HepG2 (cell line): ENCODE data around the gene DIAPH3. TPM values are rescaled to one million over a fixed set of nuclear protein-coding genes. Genes with fewer than 3 reads are reported as not detected.

Experiments used
- ATAC-seq: fragments of 200-7000 bp; cut with Tn5 transposase; 3 replicates; pipeline ENCODE4 v1.9.1; 2020; ENCODE audit warnings: mild to moderate bottlenecking, moderate library complexity
- BruUV-seq: library from RNA; stranded (reverse); fragments of 400-500 nt; replicated peaks from 2 replicates; lab custom pipeline; 2021; lab: Mats Ljungman, UMichigan
- CTCF ChIA-PET: fragments of 300-600 bp; formaldehyde crosslinking; extraction: SDS; loops from one replicate; lab custom pipeline; 2021; ENCODE audit warnings: low total read pairs, inconsistent platforms, low intra/inter-chr PET ratio; lab: Yijun Ruan, JAX
- POLR2A ChIA-PET: fragments of 350-600 bp; sonication (Branson Sonifier 250); formaldehyde crosslinking; loops from one replicate; lab custom pipeline; 2020; ENCODE audit warnings: antibody characterized with exemption, inconsistent platforms; lab: Yijun Ruan, JAX
- DNase-seq: peaks from one replicate; pipeline ENCODE4 v3.0.0-alpha.2; 2015; ENCODE audit warnings: low spot score
- FAIRE-seq: peaks from 3 replicates; lab custom pipeline; 2011; peaks lifted over from hg19 to GRCh38; lab: Jason Lieb, UNC
- H2AFZ ChIP-seq: one replicate; pipeline ENCODE4 v1.6.1; 2011; ENCODE audit warnings: low read length, inconsistent platforms
- H3K27ac ChIP-seq: fragments of 300-600 bp; 3 replicates; pipeline ENCODE4 v1.8.0; 2011; ENCODE audit warnings: mixed run types, mild to moderate bottlenecking, mixed read lengths, low read length, inconsistent platforms; ENCODE audit not compliant: insufficient read depth; ENCODE audit errors: extremely low read length
- H3K27me3 ChIP-seq, 2 experiments: fragments of 200-600 bp in 1 of 2; 2 replicates in 1 of 2; 3 replicates in 1 of 2; pipeline versions ENCODE4 v1.6.0 to v1.8.0; 2011; ENCODE audit warnings: low read length in 2 of 2, mild to moderate bottlenecking in 2 of 2, moderate library complexity in 2 of 2, inconsistent platforms in 1 of 2; ENCODE audit not compliant: insufficient read depth in 2 of 2, control insufficient read depth in 1 of 2
- H3K36me3 ChIP-seq, 2 experiments: fragments of 200-600 bp in 1 of 2; replicated peaks in 1 of 2; 2 replicates in 1 of 2; 3 replicates in 1 of 2; pipeline versions ENCODE4 v1.5.1 to v1.8.0; 2011; ENCODE audit warnings: low read length in 2 of 2, inconsistent platforms in 1 of 2; ENCODE audit not compliant: insufficient read depth in 2 of 2, control insufficient read depth in 1 of 2
- H3K4me1 ChIP-seq: 2 replicates; pipeline ENCODE4 v1.5.1; 2012; ENCODE audit warnings: low read length, inconsistent platforms; ENCODE audit not compliant: insufficient read depth
- H3K4me2 ChIP-seq: 2 replicates; pipeline ENCODE4 v1.6.0; 2011; ENCODE audit warnings: low read depth, low read length, inconsistent platforms
- H3K4me3 ChIP-seq, 3 experiments: fragments of 200-600 bp in 1 of 3; sonication (generic), shearing (Covaris generic) in 1 of 3; replicated peaks in 1 of 3; 2 replicates each; pipeline ENCODE4 v1.5.1; 2011 to 2016; ENCODE audit warnings: low read length in 3 of 3, inconsistent platforms in 2 of 3, low read depth in 2 of 3, mild to moderate bottlenecking in 2 of 3, control low read depth in 1 of 3, mixed read lengths in 1 of 3; ENCODE audit not compliant: insufficient read depth in 1 of 3
- H3K79me2 ChIP-seq: one replicate; pipeline ENCODE4 v1.6.1; 2011; ENCODE audit warnings: low read length, inconsistent platforms; ENCODE audit not compliant: insufficient read depth
- H3K9ac ChIP-seq: 2 replicates; pipeline ENCODE4 v1.6.0; 2011; ENCODE audit warnings: mild to moderate bottlenecking, low read depth, low read length, inconsistent platforms; ENCODE audit not compliant: insufficient read depth
- H3K9me3 ChIP-seq: 2 replicates; pipeline ENCODE4 v1.5.1; 2012; ENCODE audit warnings: mild to moderate bottlenecking, low read length
- H4K20me1 ChIP-seq: 2 replicates; pipeline ENCODE4 v1.6.0; 2011; ENCODE audit warnings: inconsistent platforms, mild to moderate bottlenecking, low read length, moderate library complexity; ENCODE audit not compliant: insufficient read depth
- CC2D1A ChIP-seq: sonication (generic); formaldehyde crosslinking; IDR thresholded peaks from 2 replicates; pipeline ENCODE4 v1.8.1; 2023; ENCODE audit warnings: mild to moderate bottlenecking, missing genetic modification reagents
- ETS1 ChIP-seq: sonication (generic); formaldehyde crosslinking; IDR thresholded peaks from 2 replicates; pipeline ENCODE4 v1.4.0; 2020; ENCODE audit warnings: missing genetic modification reagents
- HNF1A ChIP-seq, 2 experiments: sonication (generic) in 1 of 2; formaldehyde crosslinking in 1 of 2; IDR thresholded peaks; 2 replicates each; pipeline versions ENCODE4 v1.4.0 to v1.6.1; 2016 to 2020; ENCODE audit warnings: borderline replicate concordance in 1 of 2, low read depth in 1 of 2, mild to moderate bottlenecking in 1 of 2, missing genetic modification reagents in 1 of 2
- HOXA5 ChIP-seq: sonication (generic); formaldehyde crosslinking; IDR thresholded peaks from 2 replicates; pipeline ENCODE4 v1.4.0; 2020; ENCODE audit warnings: missing genetic modification reagents
- RELA ChIP-seq: sonication (generic); formaldehyde crosslinking; IDR thresholded peaks from 2 replicates; pipeline ENCODE4 v1.4.0; 2020; ENCODE audit warnings: missing genetic modification reagents
- SRF ChIP-seq: IDR thresholded peaks from 2 replicates; pipeline ENCODE4 v1.6.1; 2011; ENCODE audit warnings: mild to moderate bottlenecking, low read depth, low read length, moderate library complexity
- SSRP1 ChIP-seq: IDR thresholded peaks from 2 replicates; pipeline ENCODE4 v1.6.1; 2016; ENCODE audit warnings: control low read depth
- SUZ12 ChIP-seq: fragments of 150-350 bp; IDR thresholded peaks from 2 replicates; pipeline ENCODE4 v1.6.1; 2014; ENCODE audit warnings: low read depth, low read length
- ZNF101 ChIP-seq: sonication (generic); formaldehyde crosslinking; IDR thresholded peaks from 2 replicates; pipeline ENCODE4 v1.4.0; 2020; ENCODE audit warnings: mild to moderate bottlenecking, low read depth, missing genetic modification reagents, borderline replicate concordance
- ZNF121 ChIP-seq: sonication (generic); formaldehyde crosslinking; IDR thresholded peaks from 2 replicates; pipeline ENCODE4 v1.5.0; 2020; ENCODE audit warnings: mild to moderate bottlenecking, missing genetic modification reagents
- ZNF354B ChIP-seq: sonication (generic); formaldehyde crosslinking; IDR thresholded peaks from 2 replicates; pipeline ENCODE4 v1.8.0; 2022; ENCODE audit warnings: mild to moderate bottlenecking, missing genetic modification reagents
- ZNF720 ChIP-seq: sonication (generic); formaldehyde crosslinking; IDR thresholded peaks from 2 replicates; pipeline ENCODE4 v1.4.0; 2020; ENCODE audit warnings: missing genetic modification reagents
- ZNF747 ChIP-seq: sonication (generic); formaldehyde crosslinking; IDR thresholded peaks from 2 replicates; pipeline ENCODE4 v1.8.1; 2023; ENCODE audit warnings: missing genetic modification reagents, mild to moderate bottlenecking, borderline replicate concordance
- ZNF775 ChIP-seq: sonication (generic); formaldehyde crosslinking; IDR thresholded peaks from 2 replicates; pipeline ENCODE4 v1.4.0; 2020; ENCODE audit warnings: missing genetic modification reagents, mild to moderate bottlenecking, moderate library complexity, borderline replicate concordance
- WGBS: methylation state at CpG from one replicate; pipeline ENCODE4 v1.1.6; 2017; ENCODE audit warnings: low lambda C conversion rate; 5-methylcytosine and 5-hydroxymethylcytosine counted together
- in situ Hi-C: cut with HindIII; loops from 2 replicates; pipeline ENCODE4 v1.10.0; 2017; ENCODE audit warnings: low pct_unique_long_range_greater_than_20kb; ENCODE audit not compliant: extremely low pct_ligation_motif_present
- intact Hi-C: fragments of 100-400 bp; cut with micrococcal nuclease; formaldehyde crosslinking; loops from one replicate; pipeline ENCODE4 v1.10.0; 2022; ENCODE audit not compliant: unreplicated experiment
- polyA plus RNA-seq, 8 experiments: library from polyadenylated mRNA; depleted of rRNA in 3 of 8; stranded (reverse) in 7 of 8; unstranded in 1 of 8; fragments of >200 nt; fragmentation: Illumina TruSeq in 4 of 8; extraction: Trizol in 4 of 8; gene quantifications; 2 replicates each; pipeline versions ENCODE4 v1.2.1 to v1.2.3, GENCODE V29; 2011 to 2016; ENCODE audit warnings: low read depth in 4 of 8, missing spikeins in 1 of 8, mixed read lengths in 1 of 8; ENCODE audit not compliant: insufficient read depth in 1 of 8
- total RNA-seq, 5 experiments: library from RNA; depleted of rRNA; stranded (reverse); fragments of >200 nt; fragmentation: Illumina TruSeq; extraction: Trizol; gene quantifications; 2 replicates each; pipeline ENCODE4 v1.2.3, GENCODE V29; 2016; ENCODE audit warnings: low read depth in 1 of 5
- TF ChIP-seq, protein P1 (sequence below): sonication (generic); formaldehyde crosslinking; IDR thresholded peaks from 2 replicates; pipeline ENCODE4 v1.9.0; 2021; ENCODE audit warnings: missing genetic modification reagents, borderline replicate concordance

DIAPH3 gene
- total and polyA plus RNA-seq, 2 of the 13 experiments (the other 11 are each of a cell fraction or from before 2014, with no cell fraction given), result 4.0 to 9.3 TPM

GRCh38 chr13:59638404-59638803 lies 525.3 kb downstream of the DIAPH3 start:
- DNase-seq (no peak), ATAC-seq (no peak), FAIRE-seq (no peak)
- POLR2A ChIA-PET, result no interaction called here
- Histone ChIP-seq H2AFZ (no peak overlapping the region), H4K20me1 (no peaks in the 10 kb centered on the region), H3K36me3 (no peaks in the 10 kb centered on the region), H3K27me3 (0 out of 5 replicates have a peak, but pooled peaks cover 0 to under 1% of the 10 kb centered on the region in 2 experiments), H3K4me1 (no peaks in the 10 kb centered on the region), H3K4me3 (no peak overlapping the region), H3K79me2 (no peaks in the 10 kb centered on the region), H3K27ac (no peak overlapping the region), H3K9ac (no peak overlapping the region), H3K9me3 (no peaks in the 10 kb centered on the region), H3K4me2 (no peak overlapping the region)
- TF ChIP-seq SUZ12 (no peak), SSRP1 (CRISPR knock-in tag) (no peak), ZNF354B (CRISPR knock-in tag) (no peak), ZNF720 (no peak), ZNF101 (no peak), ZNF747 (no peak), HOXA5 (CRISPR knock-in tag) (no peak), RELA (CRISPR knock-in tag) (no peak), CC2D1A (no peak), ETS1 (CRISPR knock-in tag) (no peak), ZNF775 (CRISPR knock-in tag) (no peak), ZNF121 (no peak), SRF (no peak), HNF1A (IDR thresholded peaks at IDR 0.05; ENCODE audit: low read depth) (no peak), HNF1A (CRISPR knock-in tag; IDR thresholded peaks at IDR 0.05; ENCODE audit: borderline replicate concordance) (no peak)
- TF ChIP-seq, protein P1, sequence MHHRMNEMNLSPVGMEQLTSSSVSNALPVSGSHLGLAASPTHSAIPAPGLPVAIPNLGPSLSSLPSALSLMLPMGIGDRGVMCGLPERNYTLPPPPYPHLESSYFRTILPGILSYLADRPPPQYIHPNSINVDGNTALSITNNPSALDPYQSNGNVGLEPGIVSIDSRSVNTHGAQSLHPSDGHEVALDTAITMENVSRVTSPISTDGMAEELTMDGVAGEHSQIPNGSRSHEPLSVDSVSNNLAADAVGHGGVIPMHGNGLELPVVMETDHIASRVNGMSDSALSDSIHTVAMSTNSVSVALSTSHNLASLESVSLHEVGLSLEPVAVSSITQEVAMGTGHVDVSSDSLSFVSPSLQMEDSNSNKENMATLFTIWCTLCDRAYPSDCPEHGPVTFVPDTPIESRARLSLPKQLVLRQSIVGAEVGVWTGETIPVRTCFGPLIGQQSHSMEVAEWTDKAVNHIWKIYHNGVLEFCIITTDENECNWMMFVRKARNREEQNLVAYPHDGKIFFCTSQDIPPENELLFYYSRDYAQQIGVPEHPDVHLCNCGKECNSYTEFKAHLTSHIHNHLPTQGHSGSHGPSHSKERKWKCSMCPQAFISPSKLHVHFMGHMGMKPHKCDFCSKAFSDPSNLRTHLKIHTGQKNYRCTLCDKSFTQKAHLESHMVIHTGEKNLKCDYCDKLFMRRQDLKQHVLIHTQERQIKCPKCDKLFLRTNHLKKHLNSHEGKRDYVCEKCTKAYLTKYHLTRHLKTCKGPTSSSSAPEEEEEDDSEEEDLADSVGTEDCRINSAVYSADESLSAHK (CRISPR knock-in tag), result no peak
- intact Hi-C loops, result no loop called here
- WGBS, result 13% methylated on average over 1 of the region's 1 CpG
- no TSS peak for BruUV-seq
- in situ Hi-C loops, result no loop called here
- CTCF ChIA-PET, result no interaction called here
